Endothelial cell of umbilical vein (primary cell): ENCODE data around the gene DNAH10. TPM values are rescaled to one million over a fixed set of nuclear protein-coding genes. Genes with fewer than 3 reads are reported as not detected.

ENCODE experiments used
- BruUV-seq: library from RNA; stranded (reverse); fragments of 400-500 nt; replicated peaks from 2 replicates; lab custom pipeline; 2021; lab: Mats Ljungman, UMichigan
- CTCF ChIA-PET: fragments of 300-600, 350-600 bp; sonication (Branson Sonifier 250); formaldehyde crosslinking; loops from one replicate; lab custom pipeline; 2021; ENCODE audit warnings: antibody characterized with exemption, inconsistent platforms; lab: Charles Lee
- POLR2A ChIA-PET: fragments of 300-600, 350-600 bp; sonication (Branson Sonifier 250); formaldehyde crosslinking; loops from one replicate; lab custom pipeline; 2021; ENCODE audit warnings: antibody characterized with exemption, inconsistent platforms; lab: Charles Lee
- DNase-seq: peaks from one replicate; pipeline ENCODE4 v3.0.0-alpha.2; 2011; ENCODE audit warnings: low read depth, low spot score
- FAIRE-seq: peaks from 2 replicates; lab custom pipeline; 2011; peaks lifted over from hg19 to GRCh38; lab: Jason Lieb, UNC
- H2AFZ ChIP-seq: 2 replicates; pipeline ENCODE4 v1.6.0; 2012; ENCODE audit warnings: low read depth, low read length, control low read depth, inconsistent platforms
- H3K27ac ChIP-seq: 2 replicates; pipeline ENCODE4 v1.5.1; 2011; ENCODE audit warnings: low read depth, mild to moderate bottlenecking, control low read depth, low read length, moderate library complexity; ENCODE audit not compliant: insufficient read depth
- H3K27me3 ChIP-seq, 2 experiments: 2 replicates each; pipeline versions ENCODE4 v1.6.0 to v1.6.1; 2011; ENCODE audit warnings: low read length in 2 of 2, mixed read lengths in 1 of 2; ENCODE audit not compliant: control insufficient read depth in 2 of 2, insufficient read depth in 2 of 2
- H3K36me3 ChIP-seq, 2 experiments: 2 replicates in 1 of 2; 3 replicates in 1 of 2; pipeline ENCODE4 v1.5.1; 2011; ENCODE audit warnings: low read length in 2 of 2, mild to moderate bottlenecking in 1 of 2, moderate library complexity in 1 of 2; ENCODE audit not compliant: control insufficient read depth in 2 of 2, insufficient read depth in 2 of 2; ENCODE audit errors: extremely low read depth in 1 of 2
- H3K4me1 ChIP-seq: 3 replicates; pipeline ENCODE4 v1.5.1; 2011; ENCODE audit warnings: mild to moderate bottlenecking, low read length; ENCODE audit not compliant: control insufficient read depth, insufficient read depth; ENCODE audit errors: extremely low read depth
- H3K4me2 ChIP-seq: 2 replicates; pipeline ENCODE4 v1.6.1; 2011; ENCODE audit warnings: low read length, control low read depth, mixed read lengths; ENCODE audit not compliant: insufficient read depth
- H3K4me3 ChIP-seq, 3 experiments: fragments of 200-600 bp in 1 of 3; sonication (generic), shearing (Covaris generic) in 1 of 3; replicated peaks in 1 of 3; 2 replicates each; pipeline ENCODE4 v1.5.1; 2011 to 2016; ENCODE audit warnings: control low read depth in 3 of 3, low read length in 3 of 3, mild to moderate bottlenecking in 2 of 3, inconsistent platforms in 1 of 3, low read depth in 1 of 3, moderate library complexity in 1 of 3; ENCODE audit not compliant: insufficient read depth in 1 of 3
- H3K79me2 ChIP-seq: 2 replicates; pipeline ENCODE4 v1.6.0; 2012; ENCODE audit warnings: low read length, inconsistent platforms; ENCODE audit not compliant: control insufficient read depth, insufficient read depth
- H3K9ac ChIP-seq: replicated peaks from 2 replicates; pipeline ENCODE3; 2011; ENCODE audit warnings: low read length, control low read depth; ENCODE audit not compliant: insufficient read depth; ENCODE audit errors: extremely low read depth
- H3K9me1 ChIP-seq: replicated peaks from 3 replicates; pipeline ENCODE4 v1.6.0; 2011; ENCODE audit warnings: mild to moderate bottlenecking, low read length; ENCODE audit not compliant: control insufficient read depth, insufficient read depth; ENCODE audit errors: extremely low read depth
- H3K9me3 ChIP-seq: replicated peaks from 2 replicates; pipeline ENCODE4 v1.5.1; 2012; ENCODE audit warnings: low read length, inconsistent platforms; ENCODE audit not compliant: control insufficient read depth, insufficient read depth
- H4K20me1 ChIP-seq: replicated peaks from 2 replicates; pipeline ENCODE3; 2011; ENCODE audit warnings: mild to moderate bottlenecking, low read length; ENCODE audit not compliant: control insufficient read depth, insufficient read depth; ENCODE audit errors: extremely low read depth
- CTCF ChIP-seq, 2 donors: IDR thresholded peaks; 1 replicate in 1 of 2; 2 replicates in 1 of 2; pipeline ENCODE4 v1.5.1; 2011; ENCODE audit warnings: low read length in 2 of 2, mild to moderate bottlenecking in 2 of 2, moderate library complexity in 2 of 2, control low read depth in 1 of 2, inconsistent platforms in 1 of 2, low read depth in 1 of 2; ENCODE audit not compliant: insufficient read depth in 1 of 2; ENCODE audit errors: extremely low read depth in 1 of 2
- FOS ChIP-seq: IDR thresholded peaks from 2 replicates; pipeline ENCODE4 v1.6.1; 2011; ENCODE audit warnings: mild to moderate bottlenecking, low read length, moderate library complexity, borderline replicate concordance; ENCODE audit not compliant: insufficient read depth
- GATA2 ChIP-seq: IDR thresholded peaks from 2 replicates; pipeline ENCODE4 v1.7.0; 2011; ENCODE audit warnings: low read depth, mild to moderate bottlenecking, moderate library complexity, mixed read lengths, low read length; ENCODE audit not compliant: insufficient read length, insufficient read depth
- JUN ChIP-seq: IDR thresholded peaks from 2 replicates; pipeline ENCODE4 v1.6.1; 2011; ENCODE audit warnings: borderline replicate concordance, low read depth; ENCODE audit not compliant: insufficient read length, insufficient read depth
- MAX ChIP-seq: IDR thresholded peaks from 2 replicates; pipeline ENCODE4 v1.6.1; 2011; ENCODE audit not compliant: insufficient read depth, insufficient read length
- MYC ChIP-seq: IDR thresholded peaks from one replicate; pipeline ENCODE4 v1.6.1; 2011; ENCODE audit warnings: mild to moderate bottlenecking, low read depth, low read length
- POLR2A ChIP-seq: IDR thresholded peaks from 2 replicates; pipeline ENCODE4 v1.6.1; 2012; ENCODE audit warnings: low read depth, mild to moderate bottlenecking, control low read depth, low read length
- POLR2AphosphoS5 ChIP-seq: IDR thresholded peaks from 2 replicates; pipeline ENCODE4 v1.6.1; 2012; ENCODE audit warnings: low read depth, mild to moderate bottlenecking, control low read depth, low read length, moderate library complexity; ENCODE audit not compliant: insufficient read depth
- dilution Hi-C: fragments of 300-500 bp; cut with MboI; formaldehyde crosslinking; loops from one replicate; pipeline ENCODE4 v1.15.0; 2019; ENCODE audit warnings: low sequenced_read_pairs; ENCODE audit not compliant: extremely low pct_ligation_motif_present
- intact Hi-C: fragments of 100-400 bp; cut with micrococcal nuclease; formaldehyde crosslinking; loops from one replicate; pipeline ENCODE4 v1.10.0; 2022
- polyA plus RNA-seq, 4 experiments: library from polyadenylated mRNA; depleted of rRNA in 3 of 4; stranded (reverse) in 3 of 4; unstranded in 1 of 4; fragments of >200 nt; gene quantifications; 2 replicates each; pipeline versions ENCODE4 v1.2.1 to v1.2.3, GENCODE V29; 2011 to 2012; ENCODE audit warnings: missing spikeins in 1 of 4
- total RNA-seq: library from RNA; stranded (reverse); gene quantifications from 2 replicates; pipeline ENCODE4 v1.2.3, GENCODE V29; 2021

The DNAH10 gene
- total and polyA plus RNA-seq, 2 donors (not counting 3 experiments of a cell fraction or from before 2014, with no cell fraction given), result 0.04 to 0.31 TPM

- TF ChIP-seq MYC, result no peak
- no peak for TF ChIP-seq POLR2AphosphoS5
- TF ChIP-seq GATA2, result no peak
- no peak for TF ChIP-seq MAX
- no peak for TF ChIP-seq FOS
- DNase-seq, result no peak
- H4K20me1 ChIP-seq, result no peaks in the 10 kb centered on the region
- no peaks in the 10 kb centered on the region for H3K9me1 ChIP-seq
- intact Hi-C loops, result no loop called here
- H3K9me3 ChIP-seq, result no peaks in the 10 kb centered on the region
- BruUV-seq, result no TSS peak
- POLR2A ChIA-PET, result no interaction called here
- H3K27me3 ChIP-seq, result peaks cover 4 to 6% of the 10 kb centered on the region in 2 experiments
- dilution Hi-C loops, result no loop called here
- no peaks in the 10 kb centered on the region for H3K4me1 ChIP-seq
- H3K4me3 ChIP-seq, result no peak overlapping the region
- no peak overlapping the region for H3K27ac ChIP-seq
- no peaks in the 10 kb centered on the region for H3K79me2 ChIP-seq
- no peak overlapping the region for H3K9ac ChIP-seq
- no peak overlapping the region for H2AFZ ChIP-seq
- H3K36me3 ChIP-seq, result no peaks in the 10 kb centered on the region
- CTCF ChIA-PET, result interaction anchor here (1.4 kb wide), 1 partner anchor 90 kb away, joined by 3 read pairs; no protein-coding TSS in a partner anchor
- FAIRE-seq, result no peak
- H3K4me2 ChIP-seq, result no peak overlapping the region
These were observed 134.7 kb downstream of the DNAH10 start for GRCh38 chr12:123896767-123897166.

- dilution Hi-C loops, result no loop called here
- Histone ChIP-seq H3K4me1 (no peaks in the 10 kb centered on the region), H4K20me1 (no peaks in the 10 kb centered on the region), H3K9ac (no peak overlapping the region), H3K27ac (no peak overlapping the region), H2AFZ (no peak overlapping the region), H3K79me2 (no peaks in the 10 kb centered on the region), H3K4me3 (no peak overlapping the region), H3K4me2 (no peak overlapping the region), H3K36me3 (no peaks in the 10 kb centered on the region), H3K27me3 (peaks cover 4 to 6% of the 10 kb centered on the region in 2 experiments), H3K9me1 (no peaks in the 10 kb centered on the region), H3K9me3 (no peaks in the 10 kb centered on the region)
- POLR2A ChIA-PET, result no interaction called here
- DNase-seq, result no peak
- no peak for FAIRE-seq
- no TSS peak for BruUV-seq
- intact Hi-C loops, result no loop called here
- TF ChIP-seq POLR2AphosphoS5 (no peak), POLR2A (no peak), CTCF (IDR thresholded peaks at IDR 0.05; ENCODE audit: extremely low read depth in 1 of 2, insufficient read depth in 1 of 2, low read depth in 1 of 2, low read length in 2 of 2) (no peak), MYC (no peak), GATA2 (no peak), JUN (no peak)
- CTCF ChIA-PET, result no interaction called here
These were observed 135.1 kb downstream of the DNAH10 start for GRCh38 chr12:123897221-123897620.
